GM21423 (cell line): ENCODE results near the gene IL17C.

Source experiments
- ATAC-seq: cut with Tn5 transposase; IDR thresholded peaks from one replicate; pipeline ENCODE4 v1.9.1; 2021; ENCODE audit warnings: mild to moderate bottlenecking, moderate library complexity; ENCODE audit not compliant: unreplicated experiment

The IL17C gene, protein sequence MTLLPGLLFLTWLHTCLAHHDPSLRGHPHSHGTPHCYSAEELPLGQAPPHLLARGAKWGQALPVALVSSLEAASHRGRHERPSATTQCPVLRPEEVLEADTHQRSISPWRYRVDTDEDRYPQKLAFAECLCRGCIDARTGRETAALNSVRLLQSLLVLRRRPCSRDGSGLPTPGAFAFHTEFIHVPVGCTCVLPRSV

DNA sequence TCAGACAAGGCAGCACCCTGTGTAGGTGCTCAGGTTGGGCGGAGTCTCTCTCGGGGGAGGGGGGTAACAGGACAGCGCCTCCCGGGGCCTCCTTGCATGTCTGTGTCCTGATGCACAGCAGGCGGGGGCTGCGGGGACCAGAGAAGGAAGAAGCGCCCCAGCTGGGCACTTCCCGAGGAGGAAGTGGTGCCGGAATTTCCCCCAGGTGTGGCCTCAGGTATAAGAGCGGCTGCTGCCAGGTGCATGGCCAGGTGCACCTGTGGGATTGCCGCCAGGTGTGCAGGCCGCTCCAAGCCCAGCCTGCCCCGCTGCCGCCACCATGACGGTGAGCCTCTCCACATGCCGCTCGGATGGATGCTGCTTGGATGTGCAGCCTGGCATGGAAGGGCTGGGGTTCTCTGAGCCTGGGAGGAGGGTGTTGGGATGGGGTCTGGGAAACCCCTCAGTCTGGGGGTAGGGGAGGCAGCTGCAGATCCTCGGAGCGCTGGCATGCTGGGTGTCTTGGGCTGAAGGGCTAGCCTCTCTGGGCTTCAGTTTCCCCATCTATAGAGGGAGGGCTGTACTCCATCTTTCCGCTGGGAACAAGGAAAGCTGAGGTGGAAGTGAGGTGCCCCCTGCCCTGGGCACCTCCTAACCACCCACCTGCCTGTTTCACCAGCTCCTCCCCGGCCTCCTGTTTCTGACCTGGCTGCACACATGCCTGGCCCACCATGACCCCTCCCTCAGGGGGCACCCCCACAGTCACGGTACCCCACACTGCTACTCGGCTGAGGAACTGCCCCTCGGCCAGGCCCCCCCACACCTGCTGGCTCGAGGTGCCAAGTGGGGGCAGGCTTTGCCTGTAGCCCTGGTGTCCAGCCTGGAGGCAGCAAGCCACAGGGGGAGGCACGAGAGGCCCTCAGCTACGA lies at the start of gene IL17C:
Gene IL17C, plus strand, starts transcription at position 250 of the 908 bp plus-strand sequence. Its CDS starts 70 bp downstream, at position 320.
- ATAC-seq, result no peak

DNA sequence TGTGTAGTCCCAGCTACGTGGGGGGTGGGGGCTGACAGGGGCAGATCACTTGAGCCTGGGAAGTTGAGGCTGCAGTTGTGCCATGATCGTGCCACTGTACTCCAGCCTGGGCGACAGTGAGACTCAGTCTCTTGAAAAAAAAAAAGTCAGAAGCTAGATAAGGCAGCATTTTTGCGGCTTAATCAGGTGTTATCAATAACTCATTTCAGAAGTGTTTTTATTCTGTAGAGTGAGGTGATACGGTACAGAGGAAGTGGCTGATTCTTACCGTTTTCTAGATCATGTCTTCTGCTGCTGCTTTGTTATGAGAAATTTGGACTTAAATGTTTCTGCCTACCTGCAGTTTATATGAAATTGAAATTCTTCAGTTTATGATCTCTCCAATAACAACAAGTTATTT lies 49.6 kb upstream of the IL17C start:
- no peak for ATAC-seq

DNA sequence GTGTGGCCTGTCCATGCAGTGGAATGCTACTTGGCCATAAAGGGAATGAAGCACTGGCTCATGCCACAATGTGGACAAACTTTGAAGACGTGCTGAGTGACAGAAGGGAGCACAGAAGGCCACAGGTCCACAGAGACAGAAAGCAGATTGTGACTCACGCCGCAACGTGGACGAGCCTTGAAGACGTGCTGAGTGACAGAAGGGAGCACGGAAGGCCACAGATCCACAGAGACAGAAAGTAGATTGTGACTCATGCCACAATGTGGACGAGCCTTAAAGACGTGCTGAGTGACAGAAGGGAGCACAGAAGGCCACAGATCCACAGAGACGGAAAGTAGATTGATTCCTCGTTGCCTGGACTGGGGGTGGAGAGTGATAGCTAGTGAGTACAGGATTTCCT lies 48.9 kb upstream of the IL17C start:
- ATAC-seq, result no peak

DNA sequence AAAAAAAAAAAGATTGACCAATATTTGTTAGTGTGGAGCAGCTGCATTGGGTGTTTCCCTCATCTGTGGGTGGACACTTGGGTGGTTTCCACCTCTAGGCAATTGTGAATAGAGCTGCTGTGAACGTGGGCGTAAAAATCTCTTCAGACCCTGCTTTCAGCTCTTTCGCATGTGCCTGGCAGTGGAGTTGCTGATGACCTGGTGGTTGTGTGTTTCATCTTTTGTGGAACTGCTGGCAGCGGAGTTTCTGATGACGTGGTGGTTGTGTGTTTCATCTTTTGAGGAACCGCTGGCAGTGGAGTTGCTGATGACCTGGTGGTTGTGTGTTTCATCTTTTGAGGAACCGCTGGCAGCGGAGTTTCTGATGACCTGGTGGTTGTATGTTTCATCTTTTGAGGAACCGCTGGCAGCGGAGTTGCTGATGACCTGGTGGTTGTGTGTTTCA lies 46.8 kb upstream of the IL17C start:
- no peak for ATAC-seq

DNA sequence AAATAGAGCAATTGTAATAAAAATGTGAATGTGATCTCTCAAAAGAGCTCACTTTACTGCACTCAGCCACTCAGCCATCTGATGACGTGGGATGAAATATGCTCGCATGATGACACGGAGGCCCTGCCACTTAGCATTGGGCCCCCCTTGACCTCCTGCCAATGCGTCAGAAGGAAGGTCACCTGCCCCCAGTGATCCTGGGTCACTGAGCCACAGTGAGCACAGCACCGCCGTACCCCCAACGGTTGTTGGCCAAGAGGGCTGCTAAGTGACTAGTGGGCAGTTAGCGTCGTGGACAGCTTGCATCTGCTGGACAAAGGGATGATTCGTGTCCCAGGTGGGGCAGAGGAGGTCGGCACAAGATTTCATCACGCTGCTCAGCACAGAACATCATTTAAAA lies 45.3 kb upstream of the IL17C start:
- ATAC-seq, result no peak

DNA sequence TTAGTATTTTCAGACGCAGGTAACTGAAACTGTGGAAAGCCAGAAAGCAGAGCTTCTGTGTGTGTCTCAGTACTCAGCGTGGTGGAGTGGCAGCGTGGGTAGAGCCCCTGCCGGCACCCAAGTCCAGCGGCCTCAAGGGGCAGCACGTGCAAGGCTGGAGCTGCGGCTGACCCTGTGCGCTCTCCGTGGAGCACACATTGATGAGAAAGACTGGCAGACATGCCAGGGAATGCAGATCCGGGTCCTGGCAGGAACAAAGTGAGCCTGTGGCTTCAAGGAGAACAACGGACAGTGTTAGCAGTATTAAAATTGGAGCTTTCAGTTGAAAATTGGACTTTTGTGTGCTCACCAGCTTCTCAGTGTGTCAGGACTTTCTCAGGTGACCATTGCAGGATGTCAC lies 44.9 kb upstream of the IL17C start:
- no peak for ATAC-seq

DNA sequence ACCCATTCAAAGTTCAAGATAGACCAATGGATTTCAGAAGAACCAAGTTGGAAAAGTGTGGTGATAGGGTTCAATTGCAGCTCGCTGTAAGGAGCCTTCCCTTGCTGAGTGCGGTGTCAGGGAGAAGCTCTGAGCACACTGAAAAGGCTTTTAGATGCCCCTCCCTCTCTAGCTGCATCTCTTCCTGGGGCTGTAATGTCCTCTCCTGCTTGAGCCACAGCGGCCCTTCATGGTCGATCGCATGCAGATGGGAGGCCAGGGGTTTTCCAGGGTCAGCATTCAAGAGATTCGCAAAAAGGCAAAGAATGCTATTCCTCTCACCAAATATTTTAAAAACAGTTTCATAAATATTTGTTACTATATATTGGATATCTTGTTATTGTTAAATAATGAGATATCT lies 44.5 kb upstream of the IL17C start:
- ATAC-seq, result no peak

DNA sequence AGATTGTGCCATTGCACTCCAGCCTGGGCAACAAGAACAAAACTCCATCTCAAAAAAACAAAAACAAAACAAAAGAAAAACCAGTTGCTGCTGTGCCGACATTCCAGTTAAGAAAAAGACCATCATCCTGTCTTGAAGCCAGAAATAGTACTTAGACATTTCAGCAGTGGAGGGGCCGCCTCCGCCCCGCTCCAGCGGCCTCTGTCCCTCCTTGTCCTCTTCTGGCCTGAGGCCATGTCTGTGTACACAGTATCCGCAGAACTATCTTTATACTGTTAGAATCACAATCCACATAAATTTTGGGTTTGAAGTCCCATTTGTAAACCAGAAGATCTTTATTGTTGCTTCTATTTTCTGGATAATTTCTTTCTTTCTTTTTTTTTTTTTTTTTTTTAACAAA lies 43.3 kb upstream of the IL17C start:
- no peak for ATAC-seq

DNA sequence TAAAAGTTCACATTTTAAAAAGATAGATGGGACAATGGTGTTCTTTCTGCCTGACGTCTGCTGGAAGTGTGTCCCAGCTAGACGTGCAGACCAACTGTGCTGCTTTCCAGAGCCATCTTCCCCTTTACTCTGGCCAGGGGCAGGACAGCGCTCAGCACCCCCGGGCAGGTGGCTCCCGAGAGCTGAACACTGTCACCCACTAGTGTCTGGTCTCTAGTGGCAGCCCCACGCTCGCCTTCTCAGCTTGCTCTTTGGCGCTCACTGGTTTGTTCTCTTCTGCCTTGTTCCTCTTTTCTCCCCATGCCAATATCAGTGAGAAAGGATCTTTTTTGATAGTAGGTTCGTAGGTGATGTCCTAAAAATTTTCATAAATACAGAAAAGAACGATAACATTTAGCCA lies 42.5 kb upstream of the IL17C start:
- ATAC-seq, result no peak

DNA sequence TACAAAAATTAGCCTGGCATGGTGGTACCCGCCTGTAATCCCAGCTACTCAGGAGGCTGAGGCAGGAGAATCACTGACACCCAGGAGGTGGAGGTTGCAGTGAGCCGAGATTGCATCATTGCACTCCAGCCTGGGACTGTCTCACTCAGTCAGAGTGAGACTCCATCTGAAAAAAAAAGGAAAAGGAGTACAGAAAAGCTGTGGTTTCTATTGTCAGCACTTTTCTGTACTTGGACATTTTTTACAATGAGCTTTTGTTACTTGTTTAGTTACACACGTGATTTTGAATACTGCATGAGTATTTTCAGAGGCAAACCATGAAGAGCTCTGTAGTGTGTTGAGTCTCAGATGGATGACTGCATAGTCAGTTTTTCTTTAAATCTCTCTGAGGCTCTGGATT lies 41.9 kb upstream of the IL17C start:
- ATAC-seq, result no peak

DNA sequence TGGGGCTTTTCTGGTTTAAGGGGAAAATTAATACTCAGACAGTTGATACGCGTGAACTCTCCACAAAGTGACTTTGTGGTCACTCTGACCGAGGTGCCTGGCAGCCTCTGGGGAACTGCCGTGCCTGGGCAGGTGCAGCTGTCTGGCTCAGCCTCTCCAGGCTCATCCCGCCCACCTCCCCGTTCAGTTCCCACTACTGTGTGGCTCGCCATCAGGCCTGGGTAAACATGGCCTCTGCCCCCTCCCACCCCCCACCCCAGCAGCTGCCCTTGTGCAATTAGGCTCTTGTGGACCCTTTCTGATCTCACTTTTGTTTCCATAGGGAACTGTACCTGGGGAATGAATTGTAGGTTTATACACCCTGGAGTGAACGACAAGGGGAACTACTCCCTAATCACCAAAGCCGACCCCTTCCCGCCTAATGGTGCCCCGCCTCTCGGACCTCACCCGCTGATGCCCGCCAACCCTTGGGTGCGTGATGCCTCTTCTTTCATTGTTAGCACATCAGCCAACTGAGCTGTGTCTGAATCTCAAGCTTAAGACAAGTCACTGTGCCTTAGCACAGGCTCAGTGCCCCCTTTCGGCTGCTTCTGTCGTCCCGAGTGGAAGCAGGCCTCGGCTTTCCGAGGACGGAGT lies 40.4 kb upstream of the IL17C start:
- no peak for ATAC-seq

DNA sequence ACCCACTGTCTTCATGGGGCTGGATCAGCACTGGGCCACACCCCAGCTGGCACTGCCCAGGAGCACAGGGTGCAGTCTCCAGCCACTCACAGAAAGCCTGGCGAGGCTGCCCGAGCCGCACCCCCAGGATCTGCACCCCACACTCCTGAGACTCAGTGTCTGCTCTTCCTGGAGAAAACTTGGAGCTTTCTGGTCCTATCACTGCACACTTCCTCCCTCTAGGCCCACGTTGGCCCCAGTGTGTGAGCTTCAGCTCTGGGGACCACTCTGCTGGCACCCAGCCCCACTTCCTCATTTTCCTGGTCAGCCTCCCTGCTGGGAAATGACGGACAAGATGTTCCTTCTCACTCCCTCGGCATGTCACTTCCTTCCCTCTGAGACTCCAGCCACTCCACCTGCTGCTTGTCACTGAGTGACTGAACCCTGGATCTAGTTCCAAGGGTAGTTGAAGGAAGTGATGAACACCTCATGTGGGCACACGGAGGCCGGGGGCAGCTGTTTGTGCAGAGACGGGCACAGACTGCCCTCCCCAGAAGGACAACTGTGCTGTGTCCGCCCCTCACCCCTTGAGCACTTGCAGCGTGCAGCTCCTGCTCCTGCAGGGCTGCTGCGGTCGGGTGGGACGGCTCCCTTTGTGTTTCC lies 39.2 kb upstream of the IL17C start:
- no peak for ATAC-seq

DNA sequence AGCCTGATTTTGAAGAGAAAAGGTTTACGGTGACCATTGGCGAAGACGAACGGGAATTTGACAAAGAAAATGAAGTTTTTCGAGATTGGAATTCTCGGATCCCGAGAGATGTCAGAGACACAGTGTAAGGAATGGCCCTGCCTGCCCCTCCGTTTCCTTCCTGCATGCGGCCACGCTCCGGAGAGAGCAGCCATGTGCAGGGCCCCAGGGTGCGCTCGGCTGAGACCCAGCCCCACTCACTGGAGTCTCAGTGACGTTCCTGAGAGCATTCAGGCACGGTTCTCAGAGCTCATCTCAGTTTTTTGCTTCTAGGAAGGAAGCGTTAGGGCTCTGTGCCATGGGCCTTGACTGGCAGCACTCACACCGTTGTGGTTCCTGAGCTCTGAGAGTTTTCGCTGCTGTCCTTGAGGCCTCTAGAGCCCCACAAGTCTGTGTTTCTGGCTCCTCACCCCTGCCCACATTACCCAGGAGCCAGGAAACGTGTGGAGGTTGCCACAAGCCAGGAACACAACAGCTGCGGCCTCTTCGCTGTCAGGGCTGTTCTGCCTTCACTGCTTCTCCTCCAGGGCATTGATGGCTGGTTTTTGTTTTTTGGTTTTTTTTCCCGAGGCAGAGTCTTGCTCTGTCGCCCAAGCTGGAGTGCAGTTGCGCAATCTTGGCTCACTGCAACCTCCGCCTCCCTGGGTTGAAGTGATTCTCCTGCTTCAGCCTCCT lies 38.4 kb upstream of the IL17C start:
- no peak for ATAC-seq

DNA sequence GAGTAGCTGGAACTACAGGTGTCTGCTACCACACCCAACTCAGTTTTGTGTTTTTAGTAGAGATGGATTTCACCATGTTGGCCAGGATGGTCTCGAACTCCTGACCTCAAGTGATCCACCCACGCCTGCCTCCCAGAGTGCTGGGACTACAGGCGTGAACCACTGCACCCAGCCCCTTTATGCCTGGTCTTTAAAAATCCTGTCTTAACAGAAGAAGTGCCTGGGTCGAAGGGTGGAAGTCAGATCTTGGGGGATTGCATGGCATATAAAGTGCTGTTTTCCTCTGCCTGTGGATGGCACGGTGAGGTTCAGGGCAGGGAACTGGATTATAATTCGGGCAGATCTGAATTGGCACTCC lies 37.9 kb upstream of the IL17C start:
- ATAC-seq, result no peak

DNA sequence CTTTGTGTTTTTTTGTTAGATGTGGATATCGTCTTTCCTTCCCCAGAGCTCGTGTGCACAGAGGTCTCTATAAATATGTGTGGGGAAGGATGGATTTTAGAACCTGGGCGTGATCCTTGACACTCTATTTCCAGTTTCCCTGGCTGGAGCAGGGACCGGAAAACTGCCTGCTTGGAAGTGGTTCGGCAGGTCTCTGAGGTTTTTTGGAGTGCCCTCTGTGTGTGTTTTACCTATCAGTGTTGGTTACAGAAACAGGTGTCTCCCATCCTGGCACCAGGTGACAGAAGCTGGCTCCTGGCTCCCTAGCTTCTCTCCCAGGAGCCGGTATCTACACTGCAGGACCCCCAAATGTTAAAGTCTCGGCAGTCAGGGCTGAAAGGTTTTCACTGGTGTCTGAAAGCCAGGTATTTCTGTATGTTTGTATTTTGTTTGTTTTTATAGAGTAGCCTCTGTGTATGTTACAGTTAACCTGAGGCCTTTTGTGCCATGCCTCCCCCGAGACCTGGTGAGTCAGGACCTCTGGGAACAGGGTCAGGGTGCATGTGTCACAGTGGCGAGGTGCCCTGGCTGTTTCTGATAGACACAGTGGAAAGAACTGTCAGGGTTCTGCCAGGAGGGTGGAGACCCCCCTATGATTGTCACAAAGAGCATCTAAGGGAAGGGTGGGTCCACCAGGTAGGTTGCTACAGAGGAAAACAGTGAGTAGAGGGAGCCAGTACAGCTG lies 36.9 kb upstream of the IL17C start:
- ATAC-seq, result no peak

DNA sequence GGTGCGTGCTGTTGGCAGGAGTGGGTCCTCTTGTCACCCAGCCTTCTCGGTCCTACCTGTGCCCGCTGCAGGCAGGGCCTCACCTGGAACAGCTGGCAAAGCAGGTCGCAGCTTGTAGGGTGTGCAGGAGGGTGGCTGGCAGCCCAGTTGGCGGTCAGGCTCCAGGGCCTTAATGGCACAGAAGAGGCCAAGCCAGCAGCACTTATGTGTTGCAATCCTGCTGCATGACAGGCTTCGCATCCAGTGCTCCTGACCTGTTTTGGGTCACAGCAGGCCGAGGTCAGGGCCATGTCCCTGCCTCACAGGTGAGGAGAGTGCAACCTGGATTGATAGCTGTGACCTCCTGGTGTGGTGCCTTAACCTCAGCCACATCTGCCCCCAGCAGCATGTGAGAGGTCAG lies 36.3 kb upstream of the IL17C start:
- no peak for ATAC-seq

DNA sequence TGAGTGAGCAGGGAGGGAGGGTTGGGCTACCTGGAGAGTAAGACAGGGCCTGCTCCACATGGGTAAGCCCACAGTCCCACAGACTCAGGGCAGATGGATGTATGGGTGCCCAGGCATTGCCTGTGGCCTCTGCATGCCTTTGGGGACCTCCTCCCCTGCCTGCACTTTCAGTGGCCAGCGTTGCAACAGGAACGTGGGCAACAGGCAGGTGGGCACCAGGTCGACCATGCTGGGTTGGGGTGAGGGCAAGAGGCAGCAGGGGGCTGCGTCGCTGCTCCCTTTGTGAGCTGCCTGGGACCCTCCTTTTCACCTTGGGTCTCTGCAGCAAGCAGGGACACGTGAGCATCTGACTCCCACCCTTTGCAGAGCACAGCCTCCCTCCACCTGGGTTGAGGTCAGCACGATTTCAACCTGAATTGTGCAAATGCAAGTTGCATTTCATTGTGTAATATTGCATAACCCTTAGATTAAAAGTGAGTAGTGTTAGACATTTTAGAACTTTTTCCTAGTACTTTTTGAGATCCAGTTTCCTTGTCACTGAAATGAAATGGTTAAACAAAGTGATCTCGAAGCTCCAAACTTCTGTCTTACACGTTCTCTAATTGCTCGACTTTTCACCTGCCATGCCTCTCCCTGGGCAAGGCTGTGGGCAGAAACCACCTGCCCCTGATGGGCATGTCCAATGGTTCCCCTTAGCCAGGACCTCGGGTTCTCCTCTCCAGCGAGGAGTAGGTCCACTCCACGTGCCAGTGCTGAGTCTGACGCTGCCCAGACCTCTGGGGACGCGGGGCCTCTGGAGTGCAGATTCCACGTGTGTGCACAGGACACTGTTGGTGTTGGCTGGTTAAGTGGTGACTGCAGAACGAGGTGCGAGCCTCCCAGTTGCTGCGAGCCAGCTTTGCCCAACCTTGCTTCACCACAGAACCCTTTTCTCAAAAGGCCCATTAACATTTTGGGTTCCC lies 32.9 kb upstream of the IL17C start:
- ATAC-seq, result no peak

DNA sequence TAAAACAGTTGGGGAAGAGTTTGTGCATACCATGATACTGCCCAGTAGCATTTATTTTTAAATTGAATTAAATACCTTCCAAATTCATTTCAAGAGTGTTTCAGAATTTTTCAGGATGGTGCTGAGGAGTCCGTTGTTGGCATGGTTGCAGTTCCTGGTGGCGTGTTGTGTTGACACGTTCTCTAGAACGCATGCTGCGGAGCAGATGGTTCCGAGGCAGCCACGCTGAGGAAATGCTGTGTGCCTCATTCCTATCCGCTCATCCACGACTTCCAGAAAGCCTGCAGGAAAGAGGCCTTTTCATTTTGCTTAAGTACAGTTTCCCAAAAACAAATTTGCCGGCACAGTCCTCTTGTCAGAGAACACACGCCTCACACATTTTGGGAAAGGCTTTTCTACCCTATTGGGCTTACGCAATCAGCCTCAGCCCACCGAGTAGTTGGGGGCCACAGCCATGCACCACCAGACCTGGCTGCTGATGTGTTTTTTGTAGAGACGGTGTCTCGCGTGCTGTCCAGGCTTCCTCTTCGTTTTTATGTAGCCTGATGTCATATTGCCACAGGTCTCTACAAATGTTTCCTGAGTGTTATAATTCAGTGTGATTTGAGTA lies 32.1 kb upstream of the IL17C start:
- ATAC-seq, result no peak

DNA sequence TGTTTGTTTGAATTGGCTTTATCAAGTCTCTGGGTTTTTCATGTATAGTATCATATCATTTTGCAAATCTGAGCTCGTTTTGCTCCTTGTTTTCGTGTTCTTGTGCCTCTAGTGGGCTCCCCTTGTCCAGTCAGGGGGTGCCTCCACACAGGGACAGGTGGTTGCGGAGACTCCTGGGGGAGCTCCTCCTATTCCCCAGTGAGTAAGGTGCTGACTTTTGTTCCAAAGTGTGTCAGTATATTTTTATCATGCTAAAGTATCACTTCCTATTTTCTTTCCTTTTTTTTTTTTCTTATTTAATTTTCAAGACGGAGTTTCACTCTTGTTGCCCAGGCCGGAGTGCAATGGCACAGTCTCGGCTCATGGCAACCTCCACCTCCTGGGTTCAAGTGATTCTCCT lies 30.3 kb upstream of the IL17C start:
- no peak for ATAC-seq
